H1 (cell line): ENCODE data around the gene MAP4. TPM values are rescaled to one million over a fixed set of nuclear protein-coding genes. Genes with fewer than 3 reads are reported as not detected.

ENCODE experiments used
- ASH2L ChIP-seq: fragments of 200-600, 300-600 bp; sonication (generic); IDR thresholded peaks from one replicate; pipeline ENCODE4 v1.7.1; 2017; ENCODE audit warnings: low read length
- BCL11A ChIP-seq, 2 experiments: IDR thresholded peaks; one replicate each; pipeline ENCODE4 v1.6.1; 2011; ENCODE audit warnings: low read depth in 2 of 2, low read length in 2 of 2, mild to moderate bottlenecking in 2 of 2
- CBX8 ChIP-seq: fragments of 300-800, 300-1000 bp; sonication (generic); IDR thresholded peaks from 2 replicates; pipeline ENCODE4 v1.7.1; 2016; ENCODE audit warnings: low read depth, low read length, borderline replicate concordance
- CHD7 ChIP-seq: fragments of 300-600 bp; sonication (generic); IDR thresholded peaks from 2 replicates; pipeline ENCODE4 v1.7.1; 2012; ENCODE audit warnings: low read length, moderate library complexity, mild to moderate bottlenecking, inconsistent platforms; ENCODE audit not compliant: insufficient replicate concordance
- HDAC2 ChIP-seq, 2 experiments: fragments of 300-600 bp in 1 of 2; sonication (generic) in 1 of 2; IDR thresholded peaks; 2 replicates each; pipeline ENCODE4 v1.6.1; 2011 to 2012; ENCODE audit warnings: low read depth in 2 of 2, low read length in 2 of 2, mild to moderate bottlenecking in 2 of 2, moderate library complexity in 2 of 2, borderline replicate concordance in 1 of 2, inconsistent platforms in 1 of 2
- HDAC6 ChIP-seq: IDR thresholded peaks from one replicate; pipeline ENCODE4 v1.7.1; 2012; ENCODE audit warnings: low read depth, mild to moderate bottlenecking, inconsistent platforms, low read length, moderate library complexity
- NANOG ChIP-seq: IDR thresholded peaks from 2 replicates; pipeline ENCODE4 v1.6.1; 2011; ENCODE audit warnings: low read length, low read depth, mild to moderate bottlenecking, inconsistent platforms; ENCODE audit not compliant: insufficient read depth, poor library complexity, severe bottlenecking
- SP4 ChIP-seq: IDR thresholded peaks from 2 replicates; pipeline ENCODE4 v1.6.1; 2012; ENCODE audit warnings: low read length, inconsistent platforms
- polyA plus RNA-seq, 7 experiments: library from polyadenylated mRNA; depleted of rRNA in 3 of 7; stranded (reverse) in 5 of 7; unstranded in 2 of 7; fragments of >200 nt in 5 of 7; fragments of 200-250 nt in 2 of 7; gene quantifications; 1 replicate in 5 of 7; 2 replicates in 1 of 7; 4 replicates in 1 of 7; pipeline versions ENCODE4 v1.2.1 to v1.2.3, GENCODE V29; 2011 to 2013; ENCODE audit warnings: missing spikeins in 2 of 7, mixed read lengths in 2 of 7
- total RNA-seq: library from RNA; stranded (reverse); fragmentation: NEBNext Ultra II Directional; extraction: Animal tissue kit (Norgen Biotek cat#: 25700); gene quantifications from 2 replicates; pipeline ENCODE4 v1.2.1, GENCODE V29; 2021

The MAP4 gene
- total and polyA plus RNA-seq, 2 of the 8 experiments (the other 6 are each of a cell fraction or from before 2014, with no cell fraction given) = 67.0 to 179 TPM

- TF ChIP-seq CHD7 (no peak), HDAC6 (no peak), HDAC2 (IDR thresholded peaks at IDR 0.05; ENCODE audit: borderline replicate concordance in 1 of 2, low read depth in 2 of 2, low read length in 2 of 2) (no peak), NANOG (no peak), ASH2L (no peak), BCL11A (IDR thresholded peaks at IDR 0.05; ENCODE audit: low read depth in 2 of 2, low read length in 2 of 2) (no peak), CBX8 (no peak), SP4 (no peak)
Observed at GRCh38 chr3:48064292-48064829, 48.1 kb upstream of the MAP4 start (continued).
